GM21723 (cell line): Measurements from ENCODE around the gene CCDC93.

Experiments
- ATAC-seq: cut with Tn5 transposase; IDR thresholded peaks from one replicate; pipeline ENCODE4 v1.9.1; 2021; ENCODE audit warnings: mild to moderate bottlenecking, moderate library complexity; ENCODE audit not compliant: unreplicated experiment

Gene CCDC93

GRCh38 chr2:117997872-117998454 lies 15.9 kb downstream of the CCDC93 start:
- ATAC-seq = no peak

GRCh38 chr2:117996525-117996924 lies 17.3 kb downstream of the CCDC93 start:
- no peak for ATAC-seq

- ATAC-seq = no peak
These were observed 19.1 kb downstream of the CCDC93 start for GRCh38 chr2:117994729-117995128.

GRCh38 chr2:117989854-117990438 lies 23.9 kb downstream of the CCDC93 start:
- no peak for ATAC-seq

GRCh38 chr2:117987121-117987520 lies 26.7 kb downstream of the CCDC93 start:
- no peak for ATAC-seq

- ATAC-seq = no peak
These were observed 28.8 kb downstream of the CCDC93 start for GRCh38 chr2:117985092-117985491.

GRCh38 chr2:117984208-117984607 lies 29.7 kb downstream of the CCDC93 start:
- no peak for ATAC-seq

- ATAC-seq = no peak
These were observed 30.8 kb downstream of the CCDC93 start for GRCh38 chr2:117983040-117983439.

- ATAC-seq = no peak
These were observed 31.4 kb downstream of the CCDC93 start for GRCh38 chr2:117982376-117983033.

- ATAC-seq = no peak
These were observed 32.1 kb downstream of the CCDC93 start for GRCh38 chr2:117981810-117982209.

GRCh38 chr2:117980783-117981676 lies 32.8 kb downstream of the CCDC93 start:
- no peak for ATAC-seq

- ATAC-seq = no peak
These were observed 33.8 kb downstream of the CCDC93 start for GRCh38 chr2:117979911-117980701.

- ATAC-seq = no peak
These were observed 36.2 kb downstream of the CCDC93 start for GRCh38 chr2:117977696-117978095.

GRCh38 chr2:117976581-117976980 lies 37.3 kb downstream of the CCDC93 start:
- ATAC-seq = no peak

GRCh38 chr2:117973498-117974082 lies 40.3 kb downstream of the CCDC93 start:
- no peak for ATAC-seq

- no peak for ATAC-seq
These were observed 41.3 kb downstream of the CCDC93 start for GRCh38 chr2:117972476-117973123.

- no peak for ATAC-seq
These were observed 45.1 kb downstream of the CCDC93 start for GRCh38 chr2:117968722-117969121.

- ATAC-seq = no peak
These were observed 45.7 kb downstream of the CCDC93 start for GRCh38 chr2:117967977-117968718.

GRCh38 chr2:117963446-117963845 lies 50.4 kb downstream of the CCDC93 start:
- no peak for ATAC-seq
